ENCODE results near the gene RBMS2. TPM values are rescaled to one million over a fixed set of nuclear protein-coding genes. Genes with fewer than 3 reads are reported as not detected.

The RBMS2 gene
- total RNA-seq, 4 donors from 2014 or later, result 31.6 to 49.4 (median 40.4) TPM

DNA sequence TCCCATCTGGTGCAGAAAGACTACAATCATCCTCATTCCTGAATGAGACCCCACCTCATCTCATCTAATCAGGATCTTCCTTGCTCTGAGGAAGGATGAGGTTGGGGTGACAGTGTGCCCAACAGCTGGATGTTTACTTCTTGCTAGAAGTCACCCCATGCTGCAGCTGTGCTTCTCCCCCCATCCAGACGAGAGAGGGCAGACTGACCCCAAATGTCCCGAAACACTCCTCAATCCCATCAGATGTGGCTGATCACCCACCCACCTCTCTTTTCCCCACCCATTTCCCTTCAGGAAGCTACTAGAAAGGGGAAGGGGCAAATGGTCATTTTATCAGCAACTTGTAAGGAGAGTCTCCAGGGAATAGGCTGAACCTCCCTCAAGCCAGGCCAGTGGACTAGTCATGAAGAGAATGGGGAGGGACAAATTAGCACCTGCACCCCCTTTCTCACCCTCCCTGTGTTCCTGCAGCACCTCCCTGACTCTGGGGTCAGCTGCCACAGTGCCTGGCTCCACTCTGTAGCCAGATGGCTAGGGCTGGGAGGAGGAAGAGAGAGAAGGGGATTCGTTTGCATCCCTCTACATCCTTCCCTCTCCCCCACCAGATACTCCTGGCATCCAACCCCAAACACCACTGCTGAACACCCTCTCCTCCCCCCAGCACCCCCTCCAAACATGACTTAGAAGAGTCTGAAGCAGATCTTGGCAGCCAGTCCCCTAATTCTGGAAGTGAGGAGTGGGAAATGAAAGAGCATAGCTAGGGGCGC lies 111.3 kb downstream of the RBMS2 start:
- no peaks in the 10 kb centered on the region for H3K9me3 ChIP-seq
- no peak for TF ChIP-seq POLR2AphosphoS5 (IDR thresholded peaks at IDR 0.05)
- no peak for TF ChIP-seq POLR2A (IDR thresholded peaks at IDR 0.05; ENCODE audit: low read depth)
- no peak for TF ChIP-seq EP300 (IDR thresholded peaks at IDR 0.05)
- TF ChIP-seq, protein P1, sequence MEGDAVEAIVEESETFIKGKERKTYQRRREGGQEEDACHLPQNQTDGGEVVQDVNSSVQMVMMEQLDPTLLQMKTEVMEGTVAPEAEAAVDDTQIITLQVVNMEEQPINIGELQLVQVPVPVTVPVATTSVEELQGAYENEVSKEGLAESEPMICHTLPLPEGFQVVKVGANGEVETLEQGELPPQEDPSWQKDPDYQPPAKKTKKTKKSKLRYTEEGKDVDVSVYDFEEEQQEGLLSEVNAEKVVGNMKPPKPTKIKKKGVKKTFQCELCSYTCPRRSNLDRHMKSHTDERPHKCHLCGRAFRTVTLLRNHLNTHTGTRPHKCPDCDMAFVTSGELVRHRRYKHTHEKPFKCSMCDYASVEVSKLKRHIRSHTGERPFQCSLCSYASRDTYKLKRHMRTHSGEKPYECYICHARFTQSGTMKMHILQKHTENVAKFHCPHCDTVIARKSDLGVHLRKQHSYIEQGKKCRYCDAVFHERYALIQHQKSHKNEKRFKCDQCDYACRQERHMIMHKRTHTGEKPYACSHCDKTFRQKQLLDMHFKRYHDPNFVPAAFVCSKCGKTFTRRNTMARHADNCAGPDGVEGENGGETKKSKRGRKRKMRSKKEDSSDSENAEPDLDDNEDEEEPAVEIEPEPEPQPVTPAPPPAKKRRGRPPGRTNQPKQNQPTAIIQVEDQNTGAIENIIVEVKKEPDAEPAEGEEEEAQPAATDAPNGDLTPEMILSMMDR (IDR thresholded peaks at IDR 0.05), result no peak
- peaks cover 56 to 77% (median 67%) of the 10 kb centered on the region in 4 donors for H3K4me1 ChIP-seq
- H3K27me3 ChIP-seq, result no peaks in the 10 kb centered on the region
- intact Hi-C loops (cut with DNase I), result loop anchor here (10.0 kb wide), 2 partner anchors 462 to 508 kb away; partner anchors contain the start of gene ESYT1
- peak overlapping the region; percentile 35 to 89 (median 83) for H3K4me3 ChIP-seq
- 42% methylated on average over 4 of the region's 4 CpGs for WGBS
- DNase-seq (ENCODE audit: extremely low spot score), result no peak
- H3K27ac ChIP-seq (replicated peaks in 1 of 4), result peak overlapping the region; percentile 88 to 95 (median 94)
- H3K36me3 ChIP-seq, result peaks cover 1 to 7% (median 5%) of the 10 kb centered on the region in 4 donors

DNA sequence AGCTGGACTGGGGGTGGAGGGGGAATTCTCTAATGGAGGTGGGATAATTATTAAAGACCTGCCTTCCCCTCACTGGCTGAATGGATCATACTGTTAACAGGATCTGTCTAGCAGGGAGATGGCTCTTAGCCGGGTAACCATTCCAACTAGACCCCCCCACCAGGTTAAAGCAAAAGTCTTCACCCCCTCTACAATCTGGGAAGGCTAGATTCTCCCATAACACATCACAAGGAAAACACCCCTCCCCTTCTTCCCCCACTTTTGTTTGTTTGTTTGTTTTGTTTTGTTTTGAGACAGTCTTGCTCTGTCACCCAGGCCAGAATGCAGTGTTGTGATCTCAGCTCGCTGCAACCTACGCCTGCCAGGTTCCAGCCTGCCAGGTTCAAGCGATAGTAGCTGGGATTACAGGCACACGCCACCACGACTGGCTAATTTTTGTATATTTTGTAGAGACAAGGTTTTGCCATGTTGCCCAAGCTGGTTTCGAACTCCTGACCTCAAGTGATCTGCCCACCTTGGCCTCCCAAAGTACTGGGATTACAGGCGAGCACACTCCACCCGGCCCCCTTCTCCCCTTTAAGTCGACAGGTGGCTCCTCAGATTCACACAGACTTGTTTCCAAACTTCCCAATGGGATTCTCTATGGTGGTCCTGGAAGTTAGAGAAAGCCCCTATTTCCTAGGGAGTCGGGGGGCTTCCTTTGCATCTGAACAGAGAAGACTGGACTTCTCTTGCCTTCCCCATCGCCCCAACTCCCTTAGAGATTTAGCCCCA lies 112.0 kb downstream of the RBMS2 start:
- Histone ChIP-seq H3K4me3 (peak overlapping the region; percentile 78 to 89 (median 83)), H3K27ac (replicated peaks in 1 of 4) (peak overlapping the region; percentile 88 to 95 (median 94)), H3K9me3 (no peaks in the 10 kb centered on the region), H3K4me1 (peaks cover 51 to 74% (median 65%) of the 10 kb centered on the region in 4 donors), H3K27me3 (no peaks in the 10 kb centered on the region), H3K36me3 (peaks cover 9 to 15% (median 12%) of the 10 kb centered on the region in 4 donors)
- DNase-seq (ENCODE audit: extremely low spot score), result no peak
- TF ChIP-seq POLR2A (IDR thresholded peaks at IDR 0.05; ENCODE audit: low read depth), result no peak
- no peak for TF ChIP-seq POLR2AphosphoS5 (IDR thresholded peaks at IDR 0.05)
- TF ChIP-seq, protein P1 (IDR thresholded peaks at IDR 0.05), result no peak
- TF ChIP-seq EP300 (IDR thresholded peaks at IDR 0.05), result no peak
- 47% methylated on average over 12 of the region's 12 CpGs for WGBS
- intact Hi-C loops (cut with DNase I), result loop anchor here (10.0 kb wide), 2 partner anchors 461 to 509 kb away; partner anchors contain the start of gene ESYT1

DNA sequence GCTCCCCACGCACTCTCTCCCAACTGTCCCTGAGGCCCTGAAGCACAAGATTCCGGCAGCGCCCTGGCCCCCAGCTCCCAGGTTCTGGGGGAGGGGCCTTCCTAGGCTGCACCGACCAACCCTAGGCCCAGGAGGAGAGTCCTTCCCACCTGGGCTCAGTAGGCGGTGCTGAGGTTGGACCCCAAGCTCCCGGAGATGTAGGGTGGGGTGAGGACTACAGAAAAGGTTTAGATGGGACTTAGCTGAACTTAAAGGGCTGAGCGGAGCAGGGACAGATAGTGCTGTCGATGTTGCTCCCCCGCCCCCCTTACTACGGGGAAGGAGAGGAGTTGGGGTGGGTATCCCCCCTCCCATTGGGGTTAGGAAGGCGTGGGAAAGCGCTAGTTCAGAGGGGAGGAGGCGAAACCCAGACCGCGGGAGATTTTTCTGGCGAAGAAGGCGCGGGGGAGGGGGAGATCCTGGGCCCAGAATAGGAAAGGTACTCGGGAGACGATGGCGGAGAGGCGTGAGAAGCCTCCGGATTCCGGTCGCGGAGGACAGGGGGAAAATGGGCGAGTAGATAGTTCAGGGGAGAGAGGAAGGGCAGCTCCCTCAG lies 112.7 kb downstream of the RBMS2 start:
- H3K4me1 ChIP-seq, result peaks cover 51 to 75% (median 66%) of the 10 kb centered on the region in 4 donors
- intact Hi-C loops (cut with DNase I), result loop anchor here (10.0 kb wide), 2 partner anchors 460 to 510 kb away; partner anchors contain the start of gene ESYT1
- DNase-seq (ENCODE audit: extremely low spot score), result no peak
- H3K27ac ChIP-seq (replicated peaks in 1 of 4), result peak overlapping the region; percentile 88 to 95 (median 94)
- H3K4me3 ChIP-seq, result peak overlapping the region; percentile 78 to 89 (median 83)
- no peaks in the 10 kb centered on the region for H3K27me3 ChIP-seq
- under 1% methylated on average over 21 of the region's 27 CpGs for WGBS
- H3K36me3 ChIP-seq, result peaks cover 16 to 22% (median 19%) of the 10 kb centered on the region in 4 donors
- TF ChIP-seq POLR2AphosphoS5 (IDR thresholded peaks at IDR 0.05) (peak in 1 of 2 donors; percentile 21), EP300 (IDR thresholded peaks at IDR 0.05) (no peak), POLR2A (IDR thresholded peaks at IDR 0.05; ENCODE audit: low read depth) (no peak)
- TF ChIP-seq, protein P1 (IDR thresholded peaks at IDR 0.05), result no peak
- no peaks in the 10 kb centered on the region for H3K9me3 ChIP-seq
